Measurements from ENCODE around the gene ATP2B2. TPM values are rescaled to one million over a fixed set of nuclear protein-coding genes. Genes with fewer than 3 reads are reported as not detected.

ATP2B2 gene
- total and polyA plus RNA-seq, 10 of the 15 experiments (the other 5 are each of a cell fraction or from before 2014, with no cell fraction given) = 0.04 TPM; not detected in 9

- TF ChIP-seq ZNF384 (IDR thresholded peaks at IDR 0.05; ENCODE audit: borderline replicate concordance, low read depth, low read length) (no peak), HDAC2 (IDR thresholded peaks at IDR 0.05) (no peak), ZNF622 (IDR thresholded peaks at IDR 0.05) (no peak)
Measured at GRCh38 chr3:10405816-10406215, 99.6 kb downstream of the ATP2B2 start (continued).

GRCh38 chr3:10404876-10405275 lies 100.5 kb downstream of the ATP2B2 start:
- Histone ChIP-seq H3K4me1 (ENCODE audit: control insufficient read depth, insufficient read depth, low read length) (no peaks in the 10 kb centered on the region), H2AFZ (ENCODE audit: control insufficient read depth, low read depth, low read length) (no peak overlapping the region), H3K9me3 (replicated peaks; ENCODE audit: control insufficient read depth, insufficient read depth, low read length) (no peaks in the 10 kb centered on the region), H3K4me2 (ENCODE audit: control insufficient read depth, insufficient read depth) (no peak overlapping the region), H3K79me2 (ENCODE audit: control insufficient read depth, insufficient read depth, low read length) (no peaks in the 10 kb centered on the region), H3K9ac (ENCODE audit: control insufficient read depth, insufficient read depth, low read length) (no peak overlapping the region), H3K4me3 (no peak overlapping the region), H3K27me3 (replicated peaks in 1 of 2; ENCODE audit: control insufficient read depth in 2 of 2, insufficient read depth in 2 of 2, low read length in 1 of 2) (no peaks in the 10 kb centered on the region; a peak in 1 of 4 replicates), H4K20me1 (ENCODE audit: control insufficient read depth, insufficient read depth) (no peaks in the 10 kb centered on the region), H3K27ac (ENCODE audit: control insufficient read depth, insufficient read depth) (no peak overlapping the region), H3K36me3 (ENCODE audit: control insufficient read depth in 2 of 2, insufficient read depth in 2 of 2, low read length in 1 of 2) (no peaks in the 10 kb centered on the region)
- ATAC-seq (no peak), DNase-seq (ENCODE audit: low read depth, low spot score) (no peak), FAIRE-seq (no peak)
- ChIA-PET CTCF (no interaction called here), RAD21 (ENCODE audit: unreplicated experiment) (no interaction called here), POLR2A (no interaction called here), SMC1A (ENCODE audit: uncharacterized antibody, unreplicated experiment) (interaction anchor here (1.4 kb wide), 1 partner anchor 9 kb away, joined by 3 read pairs; no protein-coding TSS in a partner anchor)
- TF ChIP-seq EGR1 (IDR thresholded peaks at IDR 0.05; ENCODE audit: borderline replicate concordance in 1 of 2, low read depth in 2 of 2, low read length in 2 of 2) = no peak
- TF ChIP-seq E2F8 (IDR thresholded peaks at IDR 0.05; ENCODE audit: low read depth, partially characterized antibody) = no peak
- TF ChIP-seq RAD51 (IDR thresholded peaks at IDR 0.05) = no peak
- no peak for TF ChIP-seq TCF3 (IDR thresholded peaks at IDR 0.05; ENCODE audit: borderline replicate concordance, insufficient read depth, low read depth, low read length)
- TF ChIP-seq NKRF (conservative IDR thresholded peaks at IDR 0.05) = no peak
- TF ChIP-seq NFIC (IDR thresholded peaks at IDR 0.05; ENCODE audit: low read depth, low read length) = no peak
- WGBS (ENCODE audit: insufficient coverage, insufficient replicate concordance, low lambda C conversion rate, missing lambda C conversion rate) = 44% methylated on average over 3 of the region's 3 CpGs
- in situ Hi-C loops (cut with MboI) (no loop called here), intact Hi-C loops (cut with micrococcal nuclease; ENCODE audit: unreplicated experiment) (no loop called here)
- no TSS peak for BruUV-seq (replicated peaks)
